HepG2 (cell line): ENCODE data around the gene SHROOM2. TPM values are rescaled to one million over a fixed set of nuclear protein-coding genes. Genes with fewer than 3 reads are reported as not detected.

Experiments
- ATAC-seq: fragments of 200-7000 bp; cut with Tn5 transposase; 3 replicates; pipeline ENCODE4 v1.9.1; 2020; ENCODE audit warnings: mild to moderate bottlenecking, moderate library complexity
- BruUV-seq: library from RNA; stranded (reverse); fragments of 400-500 nt; replicated peaks from 2 replicates; lab custom pipeline; 2021; lab: Mats Ljungman, UMichigan
- CTCF ChIA-PET: fragments of 300-600 bp; formaldehyde crosslinking; extraction: SDS; loops from one replicate; lab custom pipeline; 2021; ENCODE audit warnings: low total read pairs, inconsistent platforms, low intra/inter-chr PET ratio; lab: Yijun Ruan, JAX
- POLR2A ChIA-PET: fragments of 350-600 bp; sonication (Branson Sonifier 250); formaldehyde crosslinking; loops from one replicate; lab custom pipeline; 2020; ENCODE audit warnings: antibody characterized with exemption, inconsistent platforms; lab: Yijun Ruan, JAX
- DNase-seq: peaks from one replicate; pipeline ENCODE4 v3.0.0-alpha.2; 2015; ENCODE audit warnings: low spot score
- FAIRE-seq: peaks from 3 replicates; lab custom pipeline; 2011; peaks lifted over from hg19 to GRCh38; lab: Jason Lieb, UNC
- H2AFZ ChIP-seq: one replicate; pipeline ENCODE4 v1.6.1; 2011; ENCODE audit warnings: low read length, inconsistent platforms
- H3K27ac ChIP-seq: fragments of 300-600 bp; 3 replicates; pipeline ENCODE4 v1.8.0; 2011; ENCODE audit warnings: mixed run types, mild to moderate bottlenecking, mixed read lengths, low read length, inconsistent platforms; ENCODE audit not compliant: insufficient read depth; ENCODE audit errors: extremely low read length
- H3K27me3 ChIP-seq, 2 experiments: fragments of 200-600 bp in 1 of 2; 2 replicates in 1 of 2; 3 replicates in 1 of 2; pipeline versions ENCODE4 v1.6.0 to v1.8.0; 2011; ENCODE audit warnings: low read length in 2 of 2, mild to moderate bottlenecking in 2 of 2, moderate library complexity in 2 of 2, inconsistent platforms in 1 of 2; ENCODE audit not compliant: insufficient read depth in 2 of 2, control insufficient read depth in 1 of 2
- H3K36me3 ChIP-seq, 2 experiments: fragments of 200-600 bp in 1 of 2; replicated peaks in 1 of 2; 2 replicates in 1 of 2; 3 replicates in 1 of 2; pipeline versions ENCODE4 v1.5.1 to v1.8.0; 2011; ENCODE audit warnings: low read length in 2 of 2, inconsistent platforms in 1 of 2; ENCODE audit not compliant: insufficient read depth in 2 of 2, control insufficient read depth in 1 of 2
- H3K4me1 ChIP-seq: 2 replicates; pipeline ENCODE4 v1.5.1; 2012; ENCODE audit warnings: low read length, inconsistent platforms; ENCODE audit not compliant: insufficient read depth
- H3K4me2 ChIP-seq: 2 replicates; pipeline ENCODE4 v1.6.0; 2011; ENCODE audit warnings: low read depth, low read length, inconsistent platforms
- H3K4me3 ChIP-seq, 3 experiments: fragments of 200-600 bp in 1 of 3; sonication (generic), shearing (Covaris generic) in 1 of 3; replicated peaks in 1 of 3; 2 replicates each; pipeline ENCODE4 v1.5.1; 2011 to 2016; ENCODE audit warnings: low read length in 3 of 3, inconsistent platforms in 2 of 3, low read depth in 2 of 3, mild to moderate bottlenecking in 2 of 3, control low read depth in 1 of 3, mixed read lengths in 1 of 3; ENCODE audit not compliant: insufficient read depth in 1 of 3
- H3K79me2 ChIP-seq: one replicate; pipeline ENCODE4 v1.6.1; 2011; ENCODE audit warnings: low read length, inconsistent platforms; ENCODE audit not compliant: insufficient read depth
- H3K9ac ChIP-seq: 2 replicates; pipeline ENCODE4 v1.6.0; 2011; ENCODE audit warnings: mild to moderate bottlenecking, low read depth, low read length, inconsistent platforms; ENCODE audit not compliant: insufficient read depth
- H3K9me3 ChIP-seq: 2 replicates; pipeline ENCODE4 v1.5.1; 2012; ENCODE audit warnings: mild to moderate bottlenecking, low read length
- H4K20me1 ChIP-seq: 2 replicates; pipeline ENCODE4 v1.6.0; 2011; ENCODE audit warnings: inconsistent platforms, mild to moderate bottlenecking, low read length, moderate library complexity; ENCODE audit not compliant: insufficient read depth
- ARID3A ChIP-seq: IDR thresholded peaks from 2 replicates; pipeline ENCODE4 v1.6.1; 2012; ENCODE audit warnings: low read depth, low read length, improper control_type of control experiment
- DMTF1 ChIP-seq: sonication (generic); formaldehyde crosslinking; IDR thresholded peaks from 2 replicates; pipeline ENCODE4 v1.4.0; 2020; ENCODE audit warnings: mild to moderate bottlenecking, missing genetic modification reagents
- DNMT3B ChIP-seq: conservative IDR thresholded peaks from 2 replicates; pipeline ENCODE4 v1.6.1; 2016; ENCODE audit warnings: missing biosample characterization, control low read depth
- DPF2 ChIP-seq: sonication (generic); formaldehyde crosslinking; IDR thresholded peaks from 2 replicates; pipeline ENCODE4 v1.4.0; 2020; ENCODE audit warnings: mild to moderate bottlenecking, low read depth, missing genetic modification reagents, borderline replicate concordance
- KDM2A ChIP-seq: sonication (generic); formaldehyde crosslinking; IDR thresholded peaks from 2 replicates; pipeline ENCODE4 v1.4.0; 2020; ENCODE audit warnings: low read depth, missing genetic modification reagents, borderline replicate concordance
- NCOA2 ChIP-seq: sonication (generic); formaldehyde crosslinking; IDR thresholded peaks from 2 replicates; pipeline ENCODE4 v1.8.0; 2022; ENCODE audit warnings: inconsistent platforms
- SNAPC2 ChIP-seq: sonication (generic); formaldehyde crosslinking; IDR thresholded peaks from 2 replicates; pipeline ENCODE4 v1.8.1; 2022; ENCODE audit warnings: mild to moderate bottlenecking, missing genetic modification reagents
- SNRNP70 ChIP-seq: fragments of 200-400 bp; formaldehyde crosslinking; IDR thresholded peaks from 2 replicates; pipeline ENCODE4 v1.6.1; 2017; ENCODE audit warnings: mild to moderate bottlenecking, low read depth, low read length, moderate library complexity
- TIGD3 ChIP-seq: sonication (generic); formaldehyde crosslinking; IDR thresholded peaks from 2 replicates; pipeline ENCODE4 v1.5.1; 2020; ENCODE audit warnings: mild to moderate bottlenecking, missing genetic modification reagents, borderline replicate concordance
- YEATS4 ChIP-seq: sonication (generic); formaldehyde crosslinking; IDR thresholded peaks from 2 replicates; pipeline ENCODE4 v1.4.0; 2020; ENCODE audit warnings: missing genetic modification reagents, borderline replicate concordance
- ZFP37 ChIP-seq: sonication (generic); formaldehyde crosslinking; IDR thresholded peaks from 2 replicates; pipeline ENCODE4 v1.4.0; 2020; ENCODE audit warnings: missing genetic modification reagents, borderline replicate concordance
- ZNF251 ChIP-seq: sonication (generic); formaldehyde crosslinking; IDR thresholded peaks from 2 replicates; pipeline ENCODE4 v1.9.0; 2021; ENCODE audit warnings: mild to moderate bottlenecking, missing genetic modification reagents
- ZNF274 ChIP-seq: sonication (generic); formaldehyde crosslinking; IDR thresholded peaks from 2 replicates; pipeline ENCODE4 v1.5.1; 2020; ENCODE audit warnings: mild to moderate bottlenecking, missing genetic modification reagents
- ZNF44 ChIP-seq: sonication (generic); formaldehyde crosslinking; IDR thresholded peaks from 2 replicates; pipeline ENCODE4 v1.5.1; 2020; ENCODE audit warnings: mild to moderate bottlenecking, missing genetic modification reagents
- ZNF598 ChIP-seq: sonication (generic); formaldehyde crosslinking; IDR thresholded peaks from 2 replicates; pipeline ENCODE4 v1.5.1; 2020; ENCODE audit warnings: mild to moderate bottlenecking, missing genetic modification reagents, borderline replicate concordance
- ZNF850 ChIP-seq: sonication (generic); formaldehyde crosslinking; conservative IDR thresholded peaks from 2 replicates; pipeline ENCODE4 v1.9.0; 2021; ENCODE audit warnings: mild to moderate bottlenecking, missing genetic modification reagents
- ZSCAN5A ChIP-seq: sonication (generic); formaldehyde crosslinking; IDR thresholded peaks from 2 replicates; pipeline ENCODE4 v1.8.0; 2022; ENCODE audit warnings: mild to moderate bottlenecking, missing genetic modification reagents, borderline replicate concordance
- ZZZ3 ChIP-seq: sonication (generic); formaldehyde crosslinking; IDR thresholded peaks from 2 replicates; pipeline ENCODE4 v1.4.0; 2020; ENCODE audit warnings: missing genetic modification reagents, mild to moderate bottlenecking, borderline replicate concordance
- WGBS: methylation state at CpG from one replicate; pipeline ENCODE4 v1.1.6; 2017; ENCODE audit warnings: low lambda C conversion rate; 5-methylcytosine and 5-hydroxymethylcytosine counted together
- in situ Hi-C: cut with HindIII; loops from 2 replicates; pipeline ENCODE4 v1.10.0; 2017; ENCODE audit warnings: low pct_unique_long_range_greater_than_20kb; ENCODE audit not compliant: extremely low pct_ligation_motif_present
- intact Hi-C: fragments of 100-400 bp; cut with micrococcal nuclease; formaldehyde crosslinking; loops from one replicate; pipeline ENCODE4 v1.10.0; 2022; ENCODE audit not compliant: unreplicated experiment
- polyA plus RNA-seq, 8 experiments: library from polyadenylated mRNA; depleted of rRNA in 3 of 8; stranded (reverse) in 7 of 8; unstranded in 1 of 8; fragments of >200 nt; fragmentation: Illumina TruSeq in 4 of 8; extraction: Trizol in 4 of 8; gene quantifications; 2 replicates each; pipeline versions ENCODE4 v1.2.1 to v1.2.3, GENCODE V29; 2011 to 2016; ENCODE audit warnings: low read depth in 4 of 8, missing spikeins in 1 of 8, mixed read lengths in 1 of 8; ENCODE audit not compliant: insufficient read depth in 1 of 8
- total RNA-seq, 5 experiments: library from RNA; depleted of rRNA; stranded (reverse); fragments of >200 nt; fragmentation: Illumina TruSeq; extraction: Trizol; gene quantifications; 2 replicates each; pipeline ENCODE4 v1.2.3, GENCODE V29; 2016; ENCODE audit warnings: low read depth in 1 of 5

Gene SHROOM2
- total and polyA plus RNA-seq, 2 of the 13 experiments (the other 11 are each of a cell fraction or from before 2014, with no cell fraction given), result 0.92 to 1.4 TPM

GRCh38 chrX:9867226-9867625 lies 81.0 kb downstream of the SHROOM2 start:
- intact Hi-C loops, result no loop called here
- BruUV-seq, result no TSS peak
- peaks cover 4% of the 10 kb centered on the region for H3K4me1 ChIP-seq
- no peak for FAIRE-seq
- WGBS, result 89% methylated on average over 3 of the region's 9 CpGs
- CTCF ChIA-PET, result no interaction called here
- H4K20me1 ChIP-seq, result no peaks in the 10 kb centered on the region
- H3K79me2 ChIP-seq, result no peaks in the 10 kb centered on the region
- POLR2A ChIA-PET, result no interaction called here
- no peak for ATAC-seq
- in situ Hi-C loops, result no loop called here
- no peaks in the 10 kb centered on the region for H3K9me3 ChIP-seq
- no peak overlapping the region for H3K9ac ChIP-seq
- H2AFZ ChIP-seq, result no peak overlapping the region
- no peaks in the 10 kb centered on the region for H3K27me3 ChIP-seq
- H3K36me3 ChIP-seq, result no peaks in the 10 kb centered on the region
- no peak overlapping the region for H3K27ac ChIP-seq
- H3K4me2 ChIP-seq, result no peak overlapping the region
- no peak overlapping the region for H3K4me3 ChIP-seq
- DNase-seq, result no peak
- no peak for TF ChIP-seq NCOA2 (CRISPR knock-in tag)
- TF ChIP-seq ZNF44, result no peak
- no peak for TF ChIP-seq ZNF850
- no peak for TF ChIP-seq ZFP37 (CRISPR knock-in tag)
- TF ChIP-seq ZZZ3 (CRISPR knock-in tag), result no peak
- no peak for TF ChIP-seq ZNF274 (CRISPR knock-in tag)
- TF ChIP-seq ZNF251 (CRISPR knock-in tag), result no peak
- TF ChIP-seq KDM2A (CRISPR knock-in tag), result no peak
- no peak for TF ChIP-seq SNRNP70
- TF ChIP-seq YEATS4 (CRISPR knock-in tag), result no peak
- no peak for TF ChIP-seq DPF2 (CRISPR knock-in tag)
- no peak for TF ChIP-seq TIGD3
- no peak for TF ChIP-seq ZNF598 (CRISPR knock-in tag)
- no peak for TF ChIP-seq SNAPC2 (CRISPR knock-in tag)
- TF ChIP-seq DNMT3B (CRISPR knock-in tag), result no peak
- no peak for TF ChIP-seq ARID3A
- TF ChIP-seq ZSCAN5A (CRISPR knock-in tag), result no peak
- no peak for TF ChIP-seq DMTF1 (CRISPR knock-in tag)
